Stimulated activated naive CD4-positive, alpha-beta T cell treated with Interleukin-2 at 50 U/mL for 16 hours (primary cell): ENCODE results near the gene SLC25A45.

Source experiments
- DNase-seq: peaks from one replicate; lab custom pipeline; 2025; lab: John Stamatoyannopoulos, UW

Gene SLC25A45

DNA sequence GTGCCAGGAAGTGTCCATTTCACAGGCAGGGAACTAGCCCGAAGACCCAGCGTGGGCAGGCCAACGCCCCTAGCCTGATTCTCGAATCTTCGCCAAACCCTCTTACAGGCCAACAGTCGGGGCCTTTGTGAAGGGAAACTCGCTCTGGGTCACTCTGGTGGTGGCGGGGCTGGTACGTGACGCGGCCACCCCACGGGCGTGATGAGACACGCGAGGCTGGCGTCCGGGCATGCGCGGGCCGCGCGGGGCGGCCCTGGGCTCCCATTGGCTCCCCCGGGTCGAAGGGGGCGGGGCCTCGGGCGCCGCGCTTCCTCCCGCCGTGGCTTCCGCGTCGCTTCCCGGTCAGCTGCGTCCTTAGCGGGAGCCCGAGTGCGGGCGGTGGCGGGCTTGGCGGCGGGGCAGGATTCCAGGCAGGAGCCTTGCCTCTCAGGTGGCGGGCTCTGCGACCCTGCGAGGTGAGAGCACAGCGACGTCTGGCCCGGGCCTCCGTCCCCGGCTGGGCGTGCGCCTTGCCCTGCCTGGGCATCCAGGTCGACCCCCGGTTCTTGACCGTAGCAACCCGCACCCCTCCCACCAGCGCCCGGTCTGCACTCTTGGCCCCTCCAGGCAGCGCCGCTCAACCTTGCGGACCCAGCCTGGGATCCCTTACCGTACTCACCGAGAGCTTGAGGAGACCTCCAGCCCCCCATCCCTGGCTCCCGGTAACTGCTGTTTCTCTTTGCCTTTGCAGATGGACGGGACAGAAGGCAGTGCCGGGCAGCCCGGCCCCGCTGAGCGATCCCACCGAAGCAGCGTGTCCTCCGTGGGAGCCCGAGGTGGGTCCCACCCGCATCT lies 4.1 kb upstream of the SLC25A45 start, which contains the start of gene FRMD8:
TSS of gene FRMD8 (plus strand) at position 331 of the 834 bp plus-strand sequence. CDS start at position 731, 400 bp downstream.
- peak; percentile 83 for DNase-seq

GRCh38 chr11:65384301-65384889 lies 1.9 kb upstream of the SLC25A45 start:
- DNase-seq: no peak

GRCh38 chr11:65383778-65384177 lies 1.3 kb upstream of the SLC25A45 start:
- no peak for DNase-seq

GRCh38 chr11:65382804-65383368 lies 440 bp upstream of the SLC25A45 start:
- no peak for DNase-seq

DNA sequence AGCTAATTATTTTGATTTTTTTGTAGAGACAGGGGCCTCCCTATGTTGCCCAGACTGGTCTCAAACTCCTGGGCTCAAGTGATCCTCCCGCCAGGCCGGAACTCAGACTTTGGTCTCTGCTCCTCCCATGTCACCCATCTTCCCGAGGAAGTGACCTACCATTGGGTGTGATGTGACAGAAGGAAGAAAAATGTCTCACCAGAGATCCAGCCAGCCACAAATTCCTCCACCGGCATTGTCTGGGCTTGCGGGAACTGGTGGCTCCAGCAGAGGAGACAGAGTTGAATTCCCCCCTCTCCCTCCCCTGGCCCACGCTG lies 772 bp downstream of the SLC25A45 start:
- DNase-seq: peak; percentile 39

DNA sequence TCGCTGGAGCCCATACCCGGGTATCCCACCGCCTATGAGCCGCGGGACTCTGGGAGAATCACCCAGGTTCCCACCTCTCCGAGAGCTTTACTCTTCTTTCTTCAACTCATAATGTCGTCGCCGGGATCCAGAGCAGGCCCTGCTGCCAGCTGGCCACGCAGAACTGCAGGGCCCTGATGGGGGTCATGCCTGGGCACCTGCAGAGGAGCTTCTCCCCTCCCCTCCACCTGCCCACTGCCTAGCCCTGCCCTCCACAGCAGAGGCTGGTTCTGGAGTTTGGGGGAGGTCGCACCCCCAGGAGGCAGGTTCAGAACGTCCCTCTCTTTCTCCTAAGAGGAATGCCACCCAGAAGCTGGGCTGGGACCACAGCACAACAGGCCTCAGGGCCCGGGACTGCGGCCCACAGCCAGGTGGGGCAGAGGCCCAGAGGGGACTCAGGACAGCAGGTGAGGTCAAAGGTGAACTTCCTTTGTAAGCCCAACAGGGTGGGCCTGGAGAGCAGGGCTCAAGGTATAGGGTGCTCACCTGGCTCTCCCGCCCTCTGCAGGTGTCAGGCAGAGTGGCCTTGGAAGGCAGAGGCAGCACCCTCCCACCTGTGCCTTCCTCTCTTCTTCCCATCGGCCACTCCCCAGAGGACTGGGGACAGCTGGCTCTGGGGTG lies 1.9 kb downstream of the SLC25A45 start:
- DNase-seq: no peak

GRCh38 chr11:65379698-65380459 lies 2.6 kb downstream of the SLC25A45 start:
- DNase-seq: no peak

GRCh38 chr11:65378928-65379638 lies 3.4 kb downstream of the SLC25A45 start:
- DNase-seq: no peak

DNA sequence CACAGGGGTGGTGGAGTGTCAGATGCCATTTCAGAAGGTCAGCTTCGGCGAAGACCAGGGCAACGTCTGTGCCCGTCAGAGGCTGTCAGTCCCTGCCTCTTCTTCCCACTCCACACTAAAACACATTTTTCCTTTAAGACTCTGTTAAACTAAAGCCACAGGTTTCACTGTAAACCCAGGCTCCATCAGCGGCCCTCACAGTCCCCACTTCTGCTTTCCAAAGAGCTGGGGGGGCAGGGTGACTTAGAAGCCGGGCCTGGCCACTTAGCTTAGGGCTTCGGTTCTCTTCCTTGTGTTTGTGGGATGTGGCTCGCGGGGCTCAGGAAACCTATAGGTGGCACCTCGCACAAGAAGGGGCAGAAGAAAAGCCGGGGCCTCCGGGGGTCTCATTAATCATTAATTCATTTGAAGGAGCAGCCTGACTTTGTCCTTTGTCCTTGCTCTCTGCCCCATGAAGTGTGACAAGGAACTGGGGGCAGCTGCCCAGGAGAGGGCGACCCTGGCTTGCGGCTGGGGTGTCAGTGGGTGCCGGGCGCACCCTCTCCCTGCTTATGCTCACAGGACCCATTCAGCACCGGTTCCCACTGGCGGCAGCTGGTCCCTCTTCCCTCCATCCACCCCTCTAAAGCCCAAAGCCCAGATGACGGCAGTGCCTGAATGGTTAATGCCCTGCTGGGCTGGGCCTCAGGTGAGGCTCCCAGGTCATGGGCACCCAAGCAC lies 4.1 kb downstream of the SLC25A45 start:
- no peak for DNase-seq

DNA sequence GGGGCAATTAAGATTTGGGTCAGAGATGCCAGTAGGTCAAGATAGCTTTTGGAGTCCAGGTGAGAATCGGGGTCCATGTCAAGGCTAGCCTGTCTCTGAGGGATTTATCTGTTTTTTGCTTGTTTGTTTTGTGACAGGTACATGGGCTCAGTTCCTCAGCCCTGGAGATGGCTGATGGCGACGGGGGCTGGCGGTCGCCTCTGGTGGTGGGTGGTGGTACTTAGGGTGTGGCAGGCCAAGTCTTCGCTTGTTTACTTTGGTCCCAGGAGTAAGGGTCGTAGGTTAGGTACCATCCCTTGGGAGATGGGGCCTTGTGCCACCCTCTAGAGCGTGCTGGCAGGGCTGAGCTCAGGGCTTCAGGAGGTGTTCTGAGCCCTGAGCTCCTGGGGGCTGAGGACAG lies 4.7 kb downstream of the SLC25A45 start:
- DNase-seq: no peak

DNA sequence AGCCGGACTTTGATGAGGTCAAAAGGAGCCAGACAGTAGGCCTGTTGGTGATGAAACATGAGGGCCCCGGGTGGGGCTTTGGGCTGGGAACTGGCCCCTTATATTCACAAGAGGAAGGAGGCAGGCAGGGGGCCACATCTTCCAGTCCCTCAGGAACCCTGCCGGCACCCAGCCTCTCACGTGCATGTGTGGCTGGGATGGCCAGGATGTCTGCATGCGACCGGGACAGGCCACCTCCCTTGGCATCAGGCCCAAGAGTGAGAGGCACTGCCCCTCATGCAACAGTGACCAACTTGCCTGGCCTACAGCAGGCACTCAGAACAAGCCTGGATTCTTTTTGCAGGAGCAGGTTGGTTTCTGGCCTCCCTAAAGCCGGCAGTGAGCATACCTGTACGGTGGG lies 5.4 kb downstream of the SLC25A45 start:
- DNase-seq: no peak

DNA sequence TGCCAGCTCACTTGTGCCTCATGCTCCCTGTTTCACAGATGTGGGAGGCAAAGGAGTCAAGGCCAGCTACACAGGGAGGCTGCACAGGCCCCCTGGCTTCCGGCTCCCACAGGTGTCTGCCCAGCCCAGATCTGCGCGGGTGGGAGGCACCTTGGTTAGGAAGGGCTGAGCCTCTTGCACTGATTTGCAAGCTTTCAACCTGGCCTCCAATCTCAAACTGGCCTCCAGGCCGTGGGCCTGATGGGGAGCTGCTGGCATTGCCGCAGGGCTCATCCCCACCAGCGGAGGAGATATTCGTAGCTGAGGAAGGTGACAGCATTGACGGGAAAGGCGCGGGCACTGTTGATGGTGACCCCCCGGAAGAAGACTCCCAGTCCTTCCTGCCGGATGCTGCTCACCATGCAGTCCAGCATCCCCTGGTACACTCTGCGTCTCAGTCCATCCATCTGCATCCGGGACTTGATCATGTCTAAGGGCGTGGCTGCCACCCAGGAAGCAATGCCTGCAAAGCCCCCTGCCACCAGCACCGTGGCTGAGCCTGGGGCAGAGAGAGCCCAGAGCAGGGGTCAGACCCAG lies 6.2 kb downstream of the SLC25A45 start:
- no peak for DNase-seq

DNA sequence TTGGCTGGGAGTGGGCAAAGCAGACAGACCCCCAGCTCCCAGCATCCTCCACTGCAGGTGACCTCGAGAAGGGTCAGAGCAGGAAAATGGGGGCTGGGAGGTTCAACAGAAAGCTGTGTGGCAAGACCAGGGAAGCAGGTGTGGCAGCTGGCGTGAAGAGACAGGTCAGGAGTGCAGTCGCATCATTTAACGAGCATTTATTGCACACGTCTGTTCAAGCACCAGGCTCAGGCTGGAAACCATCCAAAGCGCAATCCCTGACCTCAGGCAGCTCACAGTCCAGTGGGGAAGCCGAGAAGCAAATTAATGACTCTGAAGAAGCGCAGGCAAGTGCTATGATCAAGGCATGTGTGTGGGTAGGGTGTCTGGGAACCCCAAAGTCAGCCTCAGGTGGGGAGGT lies 7.4 kb downstream of the SLC25A45 start:
- DNase-seq: no peak

DNA sequence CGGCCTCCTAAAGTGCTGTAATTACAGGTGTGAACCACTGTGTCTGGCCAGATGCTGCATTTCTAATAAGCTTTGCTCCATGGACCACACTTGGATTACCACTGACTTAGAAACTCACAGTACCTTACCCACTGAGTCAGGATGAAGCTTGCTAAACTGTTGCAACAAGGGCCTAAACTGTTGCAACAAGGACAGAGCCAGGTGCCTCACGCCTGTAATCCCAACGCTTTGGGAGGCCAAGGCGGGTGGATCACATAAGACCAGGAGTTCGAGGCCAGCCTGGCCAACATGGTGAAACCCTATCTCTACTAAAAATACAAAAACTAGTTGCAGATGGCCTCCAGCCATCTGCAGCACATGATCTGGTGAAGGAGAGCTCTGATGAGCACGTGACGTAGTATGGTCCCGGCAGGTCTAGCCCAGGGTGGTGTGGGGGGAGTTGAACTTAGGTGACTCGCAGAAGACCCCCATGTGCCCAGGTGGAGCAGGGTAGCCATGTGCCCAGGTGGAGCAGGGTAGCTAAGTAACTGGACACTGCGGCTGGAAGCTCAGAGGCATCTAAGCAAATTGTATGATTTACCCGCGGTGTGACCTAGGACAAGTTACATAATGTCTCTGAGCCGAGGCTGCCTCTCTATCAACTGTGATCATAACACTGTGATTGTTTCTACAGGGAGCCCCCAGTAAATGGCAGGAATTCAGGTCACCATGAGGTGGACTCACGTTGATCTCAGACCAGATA lies 8.4 kb downstream of the SLC25A45 start:
- no peak for DNase-seq

GRCh38 chr11:65370659-65371049 lies 11.8 kb downstream of the SLC25A45 start:
- no peak for DNase-seq

DNA sequence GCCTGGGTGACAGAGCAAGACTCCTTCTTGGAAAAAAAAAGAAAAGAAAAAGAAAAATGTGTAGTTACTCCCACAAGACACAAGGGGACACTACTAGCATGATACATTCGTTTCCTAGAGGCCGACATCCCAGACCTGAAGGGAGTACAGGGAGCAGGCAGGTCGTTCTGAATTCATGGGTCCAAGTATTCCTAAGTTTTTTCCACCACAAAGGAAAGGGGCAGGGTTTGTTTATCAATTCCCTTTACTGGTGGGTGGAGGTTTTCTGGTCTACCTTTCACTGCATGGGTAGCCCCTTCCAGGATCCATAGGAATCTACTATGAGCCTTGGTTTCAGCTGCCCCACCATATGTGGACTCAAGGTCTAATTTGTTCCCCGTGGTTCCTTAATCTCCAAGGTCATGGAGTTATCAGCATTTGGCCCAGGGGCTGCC lies 16.1 kb downstream of the SLC25A45 start:
- no peak for DNase-seq

GRCh38 chr11:65363770-65364169 lies 18.7 kb downstream of the SLC25A45 start:
- no peak for DNase-seq

DNA sequence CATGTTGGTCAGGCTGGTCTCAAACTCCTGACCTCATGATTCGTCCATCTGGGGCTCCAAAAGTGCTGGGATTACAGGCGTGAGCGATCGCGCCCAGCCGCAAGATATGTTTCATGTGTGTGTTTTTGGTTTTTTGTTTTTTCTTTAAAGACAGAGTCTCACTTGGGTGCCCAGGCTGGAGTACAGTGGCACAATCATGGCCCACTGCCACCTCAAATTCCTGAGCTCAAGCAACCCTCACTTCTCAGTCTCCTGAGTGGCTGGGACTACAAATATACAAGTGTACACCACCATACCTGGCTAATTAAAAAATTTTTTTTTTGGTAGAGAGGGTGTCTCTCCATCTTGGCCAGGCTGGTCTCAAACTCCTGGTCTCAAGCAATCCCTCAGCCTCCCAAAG lies 19.5 kb downstream of the SLC25A45 start:
- no peak for DNase-seq

DNA sequence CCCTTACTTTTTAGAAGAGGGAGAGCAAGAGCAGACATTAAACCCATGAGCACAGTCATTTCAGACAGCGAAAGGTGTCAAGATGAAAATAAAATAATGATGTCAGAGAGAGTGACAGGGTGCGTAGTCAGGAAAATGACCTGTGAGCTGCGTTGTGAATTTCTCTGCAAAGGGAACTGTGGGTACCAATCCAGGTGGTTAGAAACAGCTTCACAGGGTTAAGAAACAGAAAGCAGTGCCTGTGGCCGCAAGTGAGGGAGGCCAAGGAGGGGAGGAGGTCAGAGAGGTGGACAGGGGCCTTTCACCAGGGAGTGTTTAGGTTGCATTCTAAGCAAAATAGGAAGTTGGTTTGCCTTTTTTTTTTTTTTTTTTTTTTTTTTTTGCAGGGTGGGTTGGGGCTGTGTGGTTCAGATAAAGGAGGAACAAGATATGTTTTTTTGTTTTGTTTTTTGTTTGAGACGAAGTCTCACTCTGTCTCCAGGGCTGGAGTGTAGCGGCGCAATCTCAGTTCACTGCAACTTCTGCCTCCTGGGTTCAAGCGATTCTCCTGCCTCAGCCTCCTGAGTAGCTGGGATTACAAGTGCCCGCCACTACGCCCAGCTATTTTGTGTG lies 20.0 kb downstream of the SLC25A45 start:
- no peak for DNase-seq
